RWPE2 (cell line): Measurements from ENCODE around the gene TBCC.
A peak's percentile ranks its signal among the peaks of the same experiment; 100 is the strongest.

Experiments used
- ATAC-seq: fragments of 200-7000 bp; cut with Tn5 transposase; 3 replicates; pipeline ENCODE4 v1.9.1; 2021; ENCODE audit warnings: low read depth
- DNase-seq: peaks from one replicate; pipeline ENCODE4 v3.0.0-alpha.2; 2020; ENCODE audit warnings: low spot score
- H3K27ac ChIP-seq: fragments of 450-650 bp; 2 replicates; pipeline ENCODE4 v1.5.1; 2017; ENCODE audit warnings: mild to moderate bottlenecking; ENCODE audit not compliant: poor library complexity, severe bottlenecking
- H3K27me3 ChIP-seq: fragments of 250-450 bp; sonication (Bioruptor Pico); 2 replicates; pipeline ENCODE4 v1.5.1; 2021; ENCODE audit warnings: mild to moderate bottlenecking, moderate library complexity; ENCODE audit not compliant: insufficient read depth, poor library complexity, severe bottlenecking
- H3K36me3 ChIP-seq: fragments of 250-450 bp; sonication (Bioruptor Pico); 2 replicates; pipeline ENCODE4 v1.5.1; 2020; ENCODE audit warnings: low read depth, mild to moderate bottlenecking, moderate library complexity
- H3K4me1 ChIP-seq: fragments of 250-450 bp; sonication (Bioruptor Pico); 2 replicates; pipeline ENCODE4 v1.5.1; 2021; ENCODE audit warnings: mild to moderate bottlenecking, moderate library complexity; ENCODE audit not compliant: insufficient read depth, poor library complexity, severe bottlenecking
- H3K4me3 ChIP-seq: fragments of 250-450 bp; sonication (Bioruptor Pico); 2 replicates; pipeline ENCODE4 v1.5.1; 2021; ENCODE audit warnings: mild to moderate bottlenecking, moderate library complexity; ENCODE audit not compliant: severe bottlenecking
- H3K9me3 ChIP-seq: fragments of 250-450 bp; sonication (Bioruptor Pico); 2 replicates; pipeline ENCODE4 v1.5.1; 2021; ENCODE audit warnings: mild to moderate bottlenecking, moderate library complexity; ENCODE audit not compliant: severe bottlenecking
- CTCF ChIP-seq: fragments of 450-650 bp; IDR thresholded peaks from one replicate; pipeline ENCODE4 v1.5.1; 2017; ENCODE audit warnings: mild to moderate bottlenecking, moderate library complexity; ENCODE audit not compliant: poor library complexity, severe bottlenecking

The TBCC gene

GRCh38 chr6:42727087-42727611 lies 18.8 kb downstream of the TBCC start:
- no peak for TF ChIP-seq CTCF
- H3K27ac ChIP-seq = no peak overlapping the region
- H3K4me1 ChIP-seq = peaks cover 4% of the 10 kb centered on the region
- no peaks in the 10 kb centered on the region for H3K27me3 ChIP-seq
- H3K36me3 ChIP-seq = no peaks in the 10 kb centered on the region
- H3K4me3 ChIP-seq = peak overlapping the region; percentile 15
- no peaks in the 10 kb centered on the region for H3K9me3 ChIP-seq
- DNase-seq (no peak), ATAC-seq (no peak)

- H3K27me3 ChIP-seq = no peaks in the 10 kb centered on the region
- DNase-seq = no peak
- H3K27ac ChIP-seq = no peak overlapping the region
- peak; percentile 95 for TF ChIP-seq CTCF
- peak overlapping the region; percentile 15 for H3K4me3 ChIP-seq
- H3K4me1 ChIP-seq = peaks cover 4% of the 10 kb centered on the region
- H3K36me3 ChIP-seq = no peaks in the 10 kb centered on the region
- H3K9me3 ChIP-seq = no peaks in the 10 kb centered on the region
- ATAC-seq = peak; percentile 81
Measured at GRCh38 chr6:42726485-42727086, 19.3 kb downstream of the TBCC start.

- H3K27me3 ChIP-seq = no peaks in the 10 kb centered on the region
- H3K9me3 ChIP-seq = no peaks in the 10 kb centered on the region
- DNase-seq (no peak), ATAC-seq (no peak)
- H3K27ac ChIP-seq = no peak overlapping the region
- no peak for TF ChIP-seq CTCF
- H3K4me1 ChIP-seq = peaks cover 4% of the 10 kb centered on the region
- no peak overlapping the region for H3K4me3 ChIP-seq
- H3K36me3 ChIP-seq = no peaks in the 10 kb centered on the region
Measured at GRCh38 chr6:42726026-42726425, 19.9 kb downstream of the TBCC start.

GRCh38 chr6:42724825-42725224 lies 21.1 kb downstream of the TBCC start:
- no peak overlapping the region for H3K27ac ChIP-seq
- ATAC-seq (no peak), DNase-seq (no peak)
- TF ChIP-seq CTCF = no peak
- H3K4me1 ChIP-seq = peaks cover 4% of the 10 kb centered on the region
- H3K36me3 ChIP-seq = no peaks in the 10 kb centered on the region
- no peaks in the 10 kb centered on the region for H3K9me3 ChIP-seq
- no peak overlapping the region for H3K4me3 ChIP-seq
- H3K27me3 ChIP-seq = no peaks in the 10 kb centered on the region

- DNase-seq = no peak
- Histone ChIP-seq H3K36me3 (no peaks in the 10 kb centered on the region), H3K4me3 (no peak within 1 kb of the TSS), H3K27me3 (no peaks in the 10 kb centered on the region), H3K27ac (no peak within 1 kb of the TSS), H3K4me1 (peaks cover 4% of the 10 kb centered on the region), H3K9me3 (no peaks in the 10 kb centered on the region)
- TF ChIP-seq CTCF = no peak
- ATAC-seq = no peak
Measured at GRCh38 chr6:42722497-42722896, 23.4 kb downstream of the TBCC start, which contains the start of gene PRPH2. Gene PRPH2 (minus strand): TSS chr6:42722597. CDS start chr6:42722334, 263 bp downstream.
